Measurements from ENCODE around the gene FBXO5. TPM values are rescaled to one million over a fixed set of nuclear protein-coding genes. Genes with fewer than 3 reads are reported as not detected.

FBXO5 gene
- total RNA-seq, 4 donors from 2014 or later: 1.5 to 3.2 (median 2.5) TPM

GRCh38 chr6:152922706-152923105, 60.1 kb downstream of the FBXO5 start:
- DNase-seq: no peak
- no peak for TF ChIP-seq POLR2A (IDR thresholded peaks at IDR 0.05)
- TF ChIP-seq POLR2AphosphoS5 (IDR thresholded peaks at IDR 0.05): no peak
- TF ChIP-seq EP300 (IDR thresholded peaks at IDR 0.05; ENCODE audit: low read depth): no peak
- TF ChIP-seq CTCF (IDR thresholded peaks at IDR 0.05): no peak
- Histone ChIP-seq H3K27me3 (no peaks in the 10 kb centered on the region), H3K9me3 (no peaks in the 10 kb centered on the region), H3K36me3 (no peaks in the 10 kb centered on the region), H3K4me3 (no peak overlapping the region), H3K27ac (no peak overlapping the region), H3K4me1 (no peaks in the 10 kb centered on the region)
- intact Hi-C loops (cut with DNase I; ENCODE audit: low total_unique reads): no loop called here
- in situ Hi-C loops (cut with MboI; ENCODE audit: low pct_ligation_motif_present in 1 of 4, low pct_unique_long_range_greater_than_20kb in 1 of 4, low sequenced_read_pairs in 3 of 4): no loop called here
- WGBS, 2 donors (ENCODE audit: low coverage in 1 of 2): 89 to 100% methylated on average over 1 to 2 of the region's 2 CpGs

Small RNA genes within 50 kb of the gene (small RNA-seq; reads per million reads assigned to genes)
- gene AL080276.1: 0 reads per million in 4 donors

Other genes with a start within 250 kb of the FBXO5 start
- 10 to 100 TPM; 12.8 to 24.1 (median 19.6) TPM for gene VIP, start 232.2 kb downstream of the FBXO5 start, total RNA-seq
- gene MTRF1L, start 19.7 kb upstream of the FBXO5 start, total RNA-seq: 10 to 100 TPM in 3 of 4 donors, 1 to 10 TPM in 1; 3.6 to 17.1 (median 15.9) TPM
- under 1 TPM in 2 of 4 donors, not detected in 2; 0.55 to 0.79 TPM for gene RGS17, start 148.2 kb upstream of the FBXO5 start, total RNA-seq

All from transverse colon (tissue), 4 donors.